ENCODE results near the gene PAK6.
A peak's percentile ranks its signal among the peaks of the same experiment; 100 is the strongest.

The PAK6 gene

GRCh38 chr15:40278026-40278425, 39.2 kb downstream of the PAK6 start:
- no peak for DNase-seq

DNA sequence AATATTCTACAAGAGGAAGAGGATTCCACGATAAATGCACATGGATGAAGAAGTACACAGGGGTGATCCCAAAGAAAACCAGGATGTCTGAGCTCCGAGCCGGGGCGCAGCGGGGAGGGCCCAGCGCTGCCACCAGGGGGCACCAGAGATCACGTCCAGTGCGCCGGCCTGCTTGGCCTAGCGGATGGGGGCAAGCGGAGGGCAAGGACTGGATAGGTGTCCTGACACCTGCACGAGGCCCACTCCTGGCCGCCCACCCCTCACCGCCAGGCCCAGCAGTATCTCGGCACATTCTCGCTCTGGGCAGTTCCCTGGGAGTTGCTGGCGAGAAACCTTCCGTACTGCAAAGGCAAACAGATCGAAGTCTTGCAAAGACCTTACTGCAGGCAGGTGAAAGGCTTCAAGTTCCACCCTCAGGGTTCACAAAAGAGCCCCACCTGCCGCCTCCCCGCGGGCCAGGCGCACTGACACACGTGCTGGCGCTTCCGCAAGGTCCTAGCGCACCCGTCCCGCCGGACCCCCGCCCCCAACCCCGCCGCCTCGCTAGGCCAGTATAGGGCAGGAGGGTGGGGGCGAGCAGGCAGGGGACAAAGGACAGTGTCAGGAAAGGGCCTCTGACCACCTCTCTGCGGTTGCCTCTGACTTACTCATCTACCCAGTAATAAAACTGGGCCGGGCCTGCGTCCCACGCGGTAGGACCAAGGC, 40.7 kb downstream of the PAK6 start:
- no peak for DNase-seq

GRCh38 chr15:40280260-40281056, 41.6 kb downstream of the PAK6 start:
- DNase-seq = no peak

DNA sequence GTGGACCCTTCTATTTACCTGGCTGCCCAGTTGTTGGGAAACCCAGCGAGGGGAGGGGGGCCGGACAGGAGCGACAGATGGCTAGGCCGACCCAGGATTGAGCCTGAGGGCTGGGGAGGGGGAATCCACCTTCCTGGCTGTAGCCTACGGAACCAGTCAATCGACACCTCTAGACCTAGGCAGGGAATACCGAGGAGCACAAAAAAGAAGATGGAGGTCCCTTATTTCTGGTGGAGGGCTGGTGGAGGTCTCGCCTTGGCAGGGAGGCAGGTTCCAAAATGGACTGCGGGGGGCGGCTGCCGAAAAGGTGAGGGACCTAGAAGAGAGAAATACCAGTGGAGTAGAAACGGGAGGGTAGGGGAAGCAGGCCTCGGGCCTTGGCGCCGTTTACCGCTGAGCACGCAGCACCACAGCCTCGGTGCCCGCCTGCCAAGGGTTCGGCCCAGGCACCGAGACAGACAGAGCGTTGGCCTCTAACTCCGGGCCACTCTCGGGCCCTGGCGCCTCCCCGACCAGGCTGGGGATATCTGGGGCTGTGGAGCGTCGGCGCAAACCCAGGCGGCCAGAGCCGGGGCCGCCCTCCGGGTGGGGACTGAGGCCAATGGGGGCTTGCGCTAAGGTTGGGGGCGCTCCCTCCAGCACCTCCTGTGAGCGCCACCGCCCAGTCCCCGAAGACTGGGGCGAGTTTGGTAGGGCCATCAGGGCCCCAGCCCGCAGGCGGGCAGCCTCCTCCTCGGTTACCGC, 42.4 kb downstream of the PAK6 start:
- no peak for DNase-seq

GRCh38 chr15:40281801-40282146, 42.9 kb downstream of the PAK6 start:
- no peak for DNase-seq

- peak; percentile 30 for DNase-seq
Measured at GRCh38 chr15:40282147-40282868, 43.4 kb downstream of the PAK6 start.

DNA sequence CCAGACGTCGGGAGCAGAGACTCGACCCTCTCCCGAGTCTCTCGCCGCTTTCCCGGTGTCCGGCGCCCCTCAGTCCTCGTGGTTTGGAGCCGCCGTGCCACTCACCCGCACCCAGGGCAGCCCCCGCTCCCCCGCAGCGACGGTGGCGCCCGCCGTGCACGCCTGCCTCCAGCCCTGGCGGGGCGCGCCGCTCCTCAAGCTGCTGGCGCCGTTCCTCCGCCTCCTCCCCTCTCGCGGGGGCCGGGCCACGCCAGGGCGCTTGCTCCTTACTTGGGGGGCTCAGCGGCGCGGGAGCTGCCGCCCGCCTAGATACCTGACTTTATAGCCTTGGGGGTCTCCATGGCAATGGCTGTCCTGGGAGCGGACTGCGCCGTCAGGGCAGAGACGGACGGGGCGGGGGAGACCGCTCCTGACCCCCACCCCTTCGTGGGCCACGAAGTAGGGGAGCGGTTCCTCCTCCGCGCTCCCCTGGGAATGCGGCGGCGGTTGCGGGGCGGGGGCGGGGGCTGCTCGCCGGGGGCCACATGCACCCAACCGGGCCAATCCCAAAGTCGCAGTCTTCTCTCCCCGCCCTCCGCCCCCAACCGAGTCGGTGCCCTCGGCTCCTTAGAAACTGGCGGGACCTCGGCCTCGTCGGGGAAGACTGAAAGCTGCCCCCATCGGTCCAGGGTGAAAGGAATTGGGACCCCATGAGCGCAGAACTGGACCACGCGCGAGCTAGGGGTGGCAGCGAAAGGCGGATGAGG, 44.2 kb downstream of the PAK6 start, which contains the start of gene ANKRD63:
Gene ANKRD63, minus strand, starts transcription at position 196 of the 746 bp plus-strand sequence. CDS start 478 bp downstream, outside the sequence.
- no peak for DNase-seq

DNA sequence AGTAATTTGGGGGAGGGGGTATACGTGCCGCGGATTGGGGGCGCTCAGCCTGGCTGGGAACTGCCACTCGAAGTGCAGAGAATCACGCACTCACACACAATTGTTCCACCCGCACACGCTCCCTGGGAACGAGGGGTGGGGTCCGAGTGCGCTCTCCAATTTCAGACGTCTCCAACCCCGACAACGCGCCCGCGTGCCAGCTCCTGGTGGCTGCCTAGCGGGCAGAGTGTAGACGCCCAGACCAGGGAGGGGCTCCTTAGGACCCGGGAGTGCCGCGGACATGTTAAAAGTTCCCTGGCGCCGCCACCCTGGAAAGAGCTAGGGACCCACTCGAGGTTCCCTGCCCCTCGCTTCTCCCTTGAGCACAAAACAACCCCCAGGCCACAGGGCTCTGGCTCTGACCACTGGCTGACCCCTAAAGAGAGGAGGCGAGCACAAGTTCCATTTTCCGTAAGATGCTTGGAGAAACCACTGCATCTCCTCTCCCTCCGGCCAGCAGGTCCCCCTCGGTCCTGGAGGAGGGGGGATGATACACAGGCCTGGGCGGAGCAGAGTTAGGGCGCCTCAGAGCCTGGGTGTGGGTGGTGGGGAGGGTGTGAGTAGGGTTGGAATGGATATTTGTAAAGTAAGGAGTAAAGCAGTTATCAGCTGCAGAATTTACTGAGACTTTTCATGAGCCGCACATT, 44.9 kb downstream of the PAK6 start:
- no peak for DNase-seq

DNA sequence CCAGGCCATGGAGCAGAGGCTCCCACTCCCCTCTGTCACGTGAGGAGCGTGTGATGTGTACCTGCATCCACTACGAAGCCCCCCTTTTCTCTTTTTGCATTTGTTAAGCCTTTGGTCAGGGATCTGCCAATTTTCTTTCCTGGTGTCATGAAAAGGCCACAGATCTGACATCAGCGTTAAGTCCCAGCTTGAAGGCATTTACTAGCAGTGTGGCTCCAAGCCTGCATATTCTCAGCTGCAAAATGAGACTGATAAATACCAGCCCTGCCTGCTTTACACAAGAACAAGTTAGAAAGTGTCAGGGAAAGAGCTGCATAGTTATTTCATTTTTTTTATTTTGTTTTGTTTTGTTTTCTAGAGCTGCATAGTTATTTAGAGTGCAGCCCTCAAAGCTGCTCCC, 46.3 kb downstream of the PAK6 start:
- no peak for DNase-seq

GRCh38 chr15:40285554-40286011, 46.7 kb downstream of the PAK6 start:
- no peak for DNase-seq

- DNase-seq = no peak
Measured at GRCh38 chr15:40286061-40286532, 47.2 kb downstream of the PAK6 start.

DNA sequence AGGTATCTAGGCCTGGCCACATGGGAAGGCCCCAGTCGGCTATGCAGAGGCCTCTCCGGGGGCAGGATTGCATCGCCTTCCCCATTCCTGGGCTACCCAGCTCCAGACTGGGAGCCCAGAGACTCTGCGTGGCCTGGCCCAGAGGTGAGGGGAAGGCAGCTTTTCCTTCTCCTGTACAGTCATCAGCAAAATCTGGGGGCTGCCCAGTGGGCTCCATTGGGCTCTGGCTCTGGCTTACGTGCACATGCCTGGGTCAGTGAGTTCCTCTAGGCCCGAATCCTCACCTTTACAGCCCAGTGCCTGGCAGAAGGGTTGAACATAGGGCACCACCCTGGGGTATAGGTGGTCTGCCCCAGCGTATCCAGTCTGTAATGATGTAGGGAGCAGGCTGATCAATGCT, 47.9 kb downstream of the PAK6 start:
- DNase-seq = no peak

DNA sequence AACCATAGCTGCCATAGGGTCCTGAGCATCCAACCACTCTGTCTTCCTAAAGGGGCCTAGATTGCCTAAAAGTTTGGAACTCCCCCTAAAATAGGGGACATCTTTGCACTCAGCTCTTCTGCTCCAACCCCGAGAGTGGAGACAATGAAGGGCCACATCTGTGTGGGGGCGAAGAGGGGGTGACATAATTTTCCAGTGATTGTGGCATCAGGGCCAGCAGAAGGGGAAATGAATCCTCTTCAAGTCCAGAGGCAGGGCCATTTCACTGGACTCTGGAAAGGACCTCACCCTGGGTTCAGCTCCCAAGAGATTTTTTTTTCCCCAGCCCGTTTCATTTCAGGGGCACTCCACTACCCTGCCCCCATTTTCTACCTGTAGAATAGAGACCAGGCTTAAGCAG, 48.6 kb downstream of the PAK6 start:
- no peak for DNase-seq

DNA sequence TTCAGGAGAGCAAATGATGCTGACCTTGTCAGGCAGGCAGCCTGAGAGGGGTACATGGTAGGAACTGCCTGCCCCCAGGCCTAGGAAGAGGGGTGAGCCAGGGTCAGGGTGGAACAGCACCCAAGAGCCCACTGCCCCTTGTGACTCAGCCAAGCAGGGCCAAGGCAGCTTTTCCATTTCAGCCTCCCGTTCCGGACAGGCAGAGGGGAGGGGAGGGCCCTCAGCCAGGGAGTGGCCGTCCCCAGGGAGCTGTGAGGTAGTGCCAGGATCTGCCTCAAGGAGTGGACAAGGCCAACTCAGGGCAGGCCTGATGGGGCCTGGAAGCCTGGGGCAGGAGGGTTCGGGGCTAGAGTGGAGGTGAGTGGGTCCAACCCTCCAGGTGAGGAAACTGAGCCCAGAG, 49.1 kb downstream of the PAK6 start:
- DNase-seq = no peak

DNA sequence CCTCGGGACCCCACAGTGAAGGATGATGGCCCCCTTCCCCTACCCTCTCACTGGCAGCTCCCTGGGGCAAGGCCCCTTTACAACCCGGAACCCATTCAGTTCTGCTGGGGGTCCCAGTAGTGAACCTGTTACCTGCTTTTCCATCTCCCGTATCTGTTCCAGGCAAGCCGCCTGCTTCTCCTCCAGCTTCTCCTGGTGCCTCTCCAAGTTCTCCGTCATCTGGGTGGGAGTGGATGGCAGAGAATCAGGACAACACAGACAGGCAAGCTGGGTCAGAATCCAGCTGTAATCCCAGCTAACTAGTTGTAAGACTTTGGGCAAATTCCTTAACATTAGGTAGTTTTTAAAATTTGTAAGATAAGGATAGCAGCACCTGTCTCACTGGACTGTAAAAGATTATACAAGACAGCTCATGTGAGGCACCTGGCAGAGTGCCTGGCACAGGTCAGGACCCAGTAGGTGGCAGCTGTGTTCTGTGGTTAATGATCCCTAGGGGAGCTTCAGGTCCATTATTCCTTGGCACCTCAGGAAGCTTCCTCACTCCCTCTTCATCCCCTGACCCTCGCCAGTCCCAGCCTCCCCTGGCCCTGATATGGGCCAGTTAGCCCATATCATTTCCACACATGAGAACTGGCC, 50.4 kb downstream of the PAK6 start:
- no peak for DNase-seq

DNA sequence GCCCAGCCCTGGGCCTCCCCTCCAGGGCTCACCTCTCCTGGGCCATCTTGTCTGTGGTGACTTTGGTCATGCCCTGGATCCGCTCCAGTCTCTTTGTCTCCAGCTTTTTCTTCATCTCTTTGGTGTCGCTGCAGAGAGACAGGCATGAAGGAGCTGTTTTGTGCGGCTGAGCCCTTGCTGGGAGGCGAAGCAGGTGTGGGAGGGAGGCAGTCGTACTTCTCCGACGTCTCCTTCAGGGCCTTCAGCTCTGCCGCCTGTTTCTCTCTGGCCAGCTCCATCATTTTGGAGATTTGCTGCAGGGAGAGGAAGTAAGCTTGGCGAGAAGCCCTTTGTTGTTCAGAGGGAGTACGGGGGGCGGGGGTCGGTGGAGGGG, 51.7 kb downstream of the PAK6 start:
- no peak for DNase-seq

DNA sequence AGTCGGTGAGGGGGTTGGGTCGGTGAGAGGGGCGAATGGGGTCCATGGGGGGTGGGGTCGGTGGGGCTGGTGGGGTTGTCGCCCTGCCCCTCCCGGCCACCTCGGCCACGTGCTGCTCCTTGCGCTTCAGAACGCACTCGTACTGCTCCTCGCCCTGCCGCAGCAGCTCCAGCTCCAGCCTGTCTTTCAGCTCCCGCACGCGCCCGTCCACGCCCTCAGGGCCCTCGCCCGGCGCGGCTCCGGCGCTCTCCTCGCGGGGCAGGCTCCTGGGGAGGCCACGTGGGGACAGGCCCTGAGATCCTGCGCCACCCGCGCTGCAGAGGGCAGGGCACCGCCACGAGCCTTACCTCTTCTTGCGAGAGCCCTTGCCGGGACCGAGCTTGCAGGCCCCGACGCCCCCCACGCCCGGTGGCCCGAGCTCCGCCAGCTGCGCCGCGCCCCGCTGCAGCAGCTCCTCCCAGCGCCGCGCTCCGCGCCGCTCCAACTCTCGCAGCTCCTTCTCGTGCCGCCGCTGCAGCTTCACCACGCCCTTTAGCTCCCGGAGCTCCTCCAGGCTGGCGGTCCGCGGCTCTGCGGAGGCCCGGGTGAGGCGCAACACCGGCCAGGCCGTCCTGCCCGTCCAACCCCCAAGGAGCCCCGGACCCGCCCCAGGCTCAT, 52.2 kb downstream of the PAK6 start:
- DNase-seq = peak; percentile 35

- DNase-seq = no peak
Measured at GRCh38 chr15:40292246-40292645, 53.4 kb downstream of the PAK6 start.

- DNase-seq = no peak
Measured at GRCh38 chr15:40293006-40293405, 54.1 kb downstream of the PAK6 start.

Measured in NCI-H510A (cell line).